Lung (tissue), 12 donors: Measurements from ENCODE around the gene FOXA3. TPM values are rescaled to one million over a fixed set of nuclear protein-coding genes. Genes with fewer than 3 reads are reported as not detected.
"Not testable (repeated sequence)": the region's sequence is repeated elsewhere in the genome, so short reads cannot be mapped to it uniquely, and the experiment has no call there.

Experiments
- ATAC-seq: fragments of 200-7000 bp; cut with Tn5 transposase; one replicate; pipeline ENCODE4 v1.9.1; 2020; ENCODE audit warnings: moderate number of reproducible peaks; ENCODE audit not compliant: insufficient read depth, low FRiP score
- DNase-seq, 3 donors: peaks; one replicate each; pipeline ENCODE4 v3.0.0-alpha.2; 2013 to 2017
- H3K27ac ChIP-seq, 2 donors: one replicate each; pipeline ENCODE4 v1.5.1; 2013; ENCODE audit warnings: mild to moderate bottlenecking in 2 of 2, moderate library complexity in 2 of 2, control low read depth in 1 of 2, inconsistent platforms in 1 of 2, low read depth in 1 of 2, low read length in 1 of 2
- H3K27me3 ChIP-seq, 3 donors: one replicate each; pipeline ENCODE4 v1.5.1; 2013; ENCODE audit warnings: low read length in 2 of 3; ENCODE audit not compliant: control insufficient read depth in 3 of 3, insufficient read depth in 3 of 3
- H3K36me3 ChIP-seq, 4 donors: one replicate each; pipeline ENCODE4 v1.5.1; 2013; ENCODE audit warnings: low read length in 4 of 4, mild to moderate bottlenecking in 1 of 4, moderate library complexity in 1 of 4; ENCODE audit not compliant: control insufficient read depth in 4 of 4, insufficient read depth in 4 of 4
- H3K4me1 ChIP-seq, 5 donors: one replicate each; pipeline ENCODE4 v1.5.1; 2013; ENCODE audit warnings: low read length in 5 of 5, mild to moderate bottlenecking in 2 of 5, moderate library complexity in 1 of 5; ENCODE audit not compliant: control insufficient read depth in 5 of 5, insufficient read depth in 5 of 5
- H3K4me3 ChIP-seq: one replicate; pipeline ENCODE4 v1.5.1; 2013; ENCODE audit warnings: mild to moderate bottlenecking, control low read depth, moderate library complexity
- H3K9ac ChIP-seq, 2 donors: one replicate each; pipeline ENCODE4 v1.5.1; 2013; ENCODE audit warnings: low read length in 2 of 2, control low read depth in 1 of 2; ENCODE audit not compliant: insufficient read depth in 1 of 2
- H3K9me3 ChIP-seq, 4 donors: one replicate each; pipeline ENCODE4 v1.5.1; 2013; ENCODE audit warnings: low read length in 3 of 4, mild to moderate bottlenecking in 1 of 4, moderate library complexity in 1 of 4; ENCODE audit not compliant: control insufficient read depth in 4 of 4, insufficient read depth in 3 of 4
- WGBS, 2 donors: extraction: QIAGEN DNeasy Blood & Tissue Kit; methylation state at CpG; one replicate each; pipeline ENCODE4 v1.1.7; 2013; 5-methylcytosine and 5-hydroxymethylcytosine counted together
- polyA plus RNA-seq, 2 donors: library from polyadenylated mRNA; stranded (reverse); fragments of 200-250 nt; gene quantifications; one replicate each; pipeline ENCODE4 v1.2.1, GENCODE V29; 2013
- total RNA-seq, 2 donors: library from RNA; depleted of rRNA in 1 of 2; stranded (reverse); fragments of >200 nt in 1 of 2; gene quantifications; one replicate each; pipeline ENCODE4 v1.2.1, GENCODE V29; 2014 to 2021
- TF ChIP-seq, protein P1 (sequence below): IDR thresholded peaks from 2 replicates; pipeline ENCODE4 v1.5.1; 2012; ENCODE audit warnings: mild to moderate bottlenecking; ENCODE audit errors: control extremely low read depth, extremely low read depth
- donor health status: control.
- donor health status: control.
- donor health status: Bipolar disorder and iron deficiency.
- donor health status: healthy.
- donor health status: DM: yes; HTN: yes; CAD: no.

Gene FOXA3
- total and polyA plus RNA-seq, 4 donors, result 0.43 to 0.68 (median 0.51) TPM

DNA sequence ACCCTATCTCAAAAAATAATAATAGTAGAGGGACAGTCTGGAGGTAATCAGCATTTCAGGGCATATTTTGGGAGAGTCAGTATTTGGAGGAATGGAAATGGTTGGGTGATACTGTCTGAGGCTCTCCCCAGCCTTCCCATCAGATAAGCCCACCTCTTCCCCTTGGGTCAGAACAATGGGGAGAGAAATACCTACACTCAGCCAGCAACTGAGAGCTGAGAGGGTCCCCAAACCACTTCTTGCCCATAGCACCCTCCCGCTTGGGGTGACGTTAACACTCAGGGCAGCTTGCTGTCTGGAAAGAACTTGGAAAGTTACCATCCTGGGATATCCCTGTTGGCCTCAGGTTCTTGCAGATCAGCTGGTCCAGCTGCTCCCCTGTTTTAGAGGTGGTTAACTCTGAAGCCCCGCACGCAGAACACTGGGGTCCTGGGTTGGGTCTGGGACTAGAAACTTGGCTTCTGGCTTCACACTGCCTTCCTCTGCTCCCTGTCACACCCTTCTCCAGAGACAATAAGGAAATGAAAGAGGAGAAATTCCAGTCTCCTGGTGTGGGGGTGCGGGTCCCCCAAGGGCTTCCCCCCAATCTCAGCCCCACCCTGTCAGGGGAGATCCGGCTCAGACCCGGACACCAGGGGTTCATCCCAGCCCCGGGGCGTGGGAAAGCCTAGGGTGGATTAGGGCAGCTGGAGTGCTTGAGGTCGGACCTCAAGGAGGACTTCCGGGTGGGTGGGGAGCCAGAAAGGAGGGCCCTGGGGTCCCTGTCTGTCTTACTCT, 2.5 kb downstream of the FOXA3 start:
- Histone ChIP-seq H3K4me1 (peaks cover 0 to 6% (median 1%) of the 10 kb centered on the region in 5 donors), H3K9ac (no peak overlapping the region), H3K9me3 (no peaks in the 10 kb centered on the region), H3K4me3 (no peak overlapping the region), H3K36me3 (peaks cover 0 to 3% (median 0%) of the 10 kb centered on the region in 4 donors), H3K27ac (no peak overlapping the region), H3K27me3 (peaks cover 0 to 26% (median 24%) of the 10 kb centered on the region in 3 donors)
- 65 to 82% methylated on average over 11 of the region's 11 CpGs for WGBS, 2 donors
- TF ChIP-seq, protein P1, sequence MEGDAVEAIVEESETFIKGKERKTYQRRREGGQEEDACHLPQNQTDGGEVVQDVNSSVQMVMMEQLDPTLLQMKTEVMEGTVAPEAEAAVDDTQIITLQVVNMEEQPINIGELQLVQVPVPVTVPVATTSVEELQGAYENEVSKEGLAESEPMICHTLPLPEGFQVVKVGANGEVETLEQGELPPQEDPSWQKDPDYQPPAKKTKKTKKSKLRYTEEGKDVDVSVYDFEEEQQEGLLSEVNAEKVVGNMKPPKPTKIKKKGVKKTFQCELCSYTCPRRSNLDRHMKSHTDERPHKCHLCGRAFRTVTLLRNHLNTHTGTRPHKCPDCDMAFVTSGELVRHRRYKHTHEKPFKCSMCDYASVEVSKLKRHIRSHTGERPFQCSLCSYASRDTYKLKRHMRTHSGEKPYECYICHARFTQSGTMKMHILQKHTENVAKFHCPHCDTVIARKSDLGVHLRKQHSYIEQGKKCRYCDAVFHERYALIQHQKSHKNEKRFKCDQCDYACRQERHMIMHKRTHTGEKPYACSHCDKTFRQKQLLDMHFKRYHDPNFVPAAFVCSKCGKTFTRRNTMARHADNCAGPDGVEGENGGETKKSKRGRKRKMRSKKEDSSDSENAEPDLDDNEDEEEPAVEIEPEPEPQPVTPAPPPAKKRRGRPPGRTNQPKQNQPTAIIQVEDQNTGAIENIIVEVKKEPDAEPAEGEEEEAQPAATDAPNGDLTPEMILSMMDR, result no peak
- no peak for ATAC-seq
- no peak for DNase-seq

DNA sequence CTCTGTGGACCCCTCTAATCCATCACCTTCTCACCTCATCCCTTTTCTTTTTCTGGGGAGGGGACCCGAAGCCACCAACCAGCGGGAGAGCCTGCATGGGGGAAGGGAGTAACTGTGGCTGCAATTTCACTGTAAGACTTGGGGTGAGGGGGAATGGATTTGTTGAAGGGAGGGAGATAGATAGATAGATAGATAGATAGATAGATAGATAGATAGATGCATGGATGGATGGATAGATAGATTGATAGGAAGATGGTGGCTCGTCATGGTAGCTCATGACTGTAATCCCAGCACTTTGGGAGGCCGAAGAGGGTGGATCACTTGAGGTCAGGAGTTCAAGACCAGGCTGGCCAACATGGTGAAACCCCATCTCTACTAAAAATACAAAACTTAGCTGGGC, 3.1 kb downstream of the FOXA3 start:
- not testable (repeated sequence) for H3K27ac ChIP-seq, ATAC-seq

DNA sequence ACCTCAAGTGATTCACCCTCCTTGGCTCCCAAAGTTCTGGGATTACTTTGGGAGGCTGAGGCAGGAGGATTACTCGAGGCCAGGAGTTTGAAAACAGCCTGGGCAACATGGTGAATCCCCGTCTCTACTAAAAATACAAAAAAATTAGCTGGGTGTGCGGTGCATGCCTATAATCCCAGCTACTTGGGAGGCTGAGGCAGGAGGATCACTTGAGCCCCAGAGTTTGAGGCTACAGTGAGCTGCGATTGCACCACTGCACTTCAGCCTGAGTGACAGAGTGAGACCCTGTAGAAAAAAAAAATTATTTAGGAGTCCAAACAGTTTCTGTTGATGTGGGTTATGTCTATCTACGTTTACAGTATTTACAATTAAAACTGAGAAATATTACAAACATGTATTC, 6.7 kb downstream of the FOXA3 start:
- Histone ChIP-seq H3K4me3 (no peak overlapping the region), H3K9ac (no peak overlapping the region), H3K27me3 (peaks cover 0 to 4% (median 3%) of the 10 kb centered on the region in 3 donors), H3K4me1 (peaks cover 0 to 4% (median 0%) of the 10 kb centered on the region in 5 donors), H3K9me3 (no peaks in the 10 kb centered on the region), H3K27ac (no peak overlapping the region), H3K36me3 (no peaks in the 10 kb centered on the region)
- ATAC-seq (no peak), DNase-seq (no peak)
- TF ChIP-seq, protein P1, result no peak
- WGBS, 2 donors, result 83 to 87% methylated on average over 5 of the region's 5 CpGs

More for the DNA sequence above, 3.1 kb downstream of the FOXA3 start:
- not testable (repeated sequence) for H3K4me3 ChIP-seq, H3K9me3 ChIP-seq, DNase-seq, H3K9ac ChIP-seq, H3K36me3 ChIP-seq, H3K4me1 ChIP-seq
- 68 to 83% methylated on average over 4 of the region's 4 CpGs for WGBS, 2 donors
- H3K27me3 ChIP-seq, result peaks cover 0 to 26% (median 24%) of the 10 kb centered on the region in 3 donors

DNA sequence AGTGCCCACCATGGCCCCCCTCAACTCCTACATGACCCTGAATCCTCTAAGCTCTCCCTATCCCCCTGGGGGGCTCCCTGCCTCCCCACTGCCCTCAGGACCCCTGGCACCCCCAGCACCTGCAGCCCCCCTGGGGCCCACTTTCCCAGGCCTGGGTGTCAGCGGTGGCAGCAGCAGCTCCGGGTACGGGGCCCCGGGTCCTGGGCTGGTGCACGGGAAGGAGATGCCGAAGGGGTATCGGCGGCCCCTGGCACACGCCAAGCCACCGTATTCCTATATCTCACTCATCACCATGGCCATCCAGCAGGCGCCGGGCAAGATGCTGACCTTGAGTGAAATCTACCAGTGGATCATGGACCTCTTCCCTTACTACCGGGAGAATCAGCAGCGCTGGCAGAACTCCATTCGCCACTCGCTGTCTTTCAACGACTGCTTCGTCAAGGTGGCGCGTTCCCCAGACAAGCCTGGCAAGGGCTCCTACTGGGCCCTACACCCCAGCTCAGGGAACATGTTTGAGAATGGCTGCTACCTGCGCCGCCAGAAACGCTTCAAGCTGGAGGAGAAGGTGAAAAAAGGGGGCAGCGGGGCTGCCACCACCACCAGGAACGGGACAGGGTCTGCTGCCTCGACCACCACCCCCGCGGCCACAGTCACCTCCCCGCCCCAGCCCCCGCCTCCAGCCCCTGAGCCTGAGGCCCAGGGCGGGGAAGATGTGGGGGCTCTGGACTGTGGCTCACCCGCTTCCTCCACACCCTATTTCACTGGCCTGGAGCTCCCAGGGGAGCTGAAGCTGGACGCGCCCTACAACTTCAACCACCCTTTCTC, 8.2 kb downstream of the FOXA3 start:
- no peak overlapping the region for H3K9ac ChIP-seq
- H3K27me3 ChIP-seq, result no peaks in the 10 kb centered on the region
- ATAC-seq, result no peak
- DNase-seq, result no peak
- H3K4me3 ChIP-seq, result no peak overlapping the region
- no peak overlapping the region for H3K27ac ChIP-seq
- WGBS, 2 donors, result 95% methylated on average over 33 to 34 of the region's 34 CpGs
- H3K36me3 ChIP-seq, result no peaks in the 10 kb centered on the region
- no peaks in the 10 kb centered on the region for H3K9me3 ChIP-seq
- TF ChIP-seq, protein P1, result no peak
- H3K4me1 ChIP-seq, result peaks cover 0 to 16% (median 0%) of the 10 kb centered on the region in 5 donors
